ENCODE data around the gene DTNBP1.

Gene DTNBP1

GRCh38 chr6:15523679-15524630, 138.9 kb downstream of the DTNBP1 start:
- no peak for DNase-seq (ENCODE audit: extremely low read depth, low read depth)
- TF ChIP-seq, protein P1, sequence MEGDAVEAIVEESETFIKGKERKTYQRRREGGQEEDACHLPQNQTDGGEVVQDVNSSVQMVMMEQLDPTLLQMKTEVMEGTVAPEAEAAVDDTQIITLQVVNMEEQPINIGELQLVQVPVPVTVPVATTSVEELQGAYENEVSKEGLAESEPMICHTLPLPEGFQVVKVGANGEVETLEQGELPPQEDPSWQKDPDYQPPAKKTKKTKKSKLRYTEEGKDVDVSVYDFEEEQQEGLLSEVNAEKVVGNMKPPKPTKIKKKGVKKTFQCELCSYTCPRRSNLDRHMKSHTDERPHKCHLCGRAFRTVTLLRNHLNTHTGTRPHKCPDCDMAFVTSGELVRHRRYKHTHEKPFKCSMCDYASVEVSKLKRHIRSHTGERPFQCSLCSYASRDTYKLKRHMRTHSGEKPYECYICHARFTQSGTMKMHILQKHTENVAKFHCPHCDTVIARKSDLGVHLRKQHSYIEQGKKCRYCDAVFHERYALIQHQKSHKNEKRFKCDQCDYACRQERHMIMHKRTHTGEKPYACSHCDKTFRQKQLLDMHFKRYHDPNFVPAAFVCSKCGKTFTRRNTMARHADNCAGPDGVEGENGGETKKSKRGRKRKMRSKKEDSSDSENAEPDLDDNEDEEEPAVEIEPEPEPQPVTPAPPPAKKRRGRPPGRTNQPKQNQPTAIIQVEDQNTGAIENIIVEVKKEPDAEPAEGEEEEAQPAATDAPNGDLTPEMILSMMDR (IDR thresholded peaks at IDR 0.05; ENCODE audit: low read depth, low read length) = no peak

DNA sequence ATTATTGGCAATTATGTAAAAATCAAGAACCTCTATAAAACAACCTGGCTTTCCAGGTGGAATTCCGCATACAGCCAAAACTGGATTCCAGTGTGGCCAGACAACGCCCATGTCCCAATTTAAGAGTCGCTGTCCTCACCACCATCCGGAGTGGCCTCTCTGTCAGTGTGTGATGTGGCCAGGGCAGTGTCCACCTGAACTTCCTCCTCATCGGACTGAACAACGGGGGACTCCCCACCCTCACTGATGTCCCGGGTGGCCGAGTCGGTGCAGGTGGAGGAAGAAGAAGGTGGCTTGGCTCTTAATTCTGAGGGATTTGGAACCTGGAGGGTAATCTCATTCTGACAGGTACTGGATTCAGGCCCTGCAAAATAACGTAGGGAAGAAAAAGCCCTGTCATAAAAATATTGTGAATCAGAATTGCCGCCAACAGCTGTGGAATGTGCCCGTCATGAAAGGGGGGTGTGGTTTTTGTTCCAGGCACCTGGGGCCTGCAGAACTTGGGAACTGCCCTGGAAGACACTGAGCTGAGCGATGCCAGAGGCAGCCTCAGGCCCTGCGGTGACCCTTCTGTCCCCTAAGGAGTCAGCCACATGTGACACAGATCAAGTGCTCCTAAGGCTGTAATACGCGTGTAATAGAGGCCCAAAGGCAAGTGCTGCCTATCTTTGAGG, 139.8 kb downstream of the DTNBP1 start:
- no peak for DNase-seq (ENCODE audit: extremely low read depth, low read depth)
- TF ChIP-seq, protein P1 (IDR thresholded peaks at IDR 0.05; ENCODE audit: low read depth, low read length) = no peak

DNA sequence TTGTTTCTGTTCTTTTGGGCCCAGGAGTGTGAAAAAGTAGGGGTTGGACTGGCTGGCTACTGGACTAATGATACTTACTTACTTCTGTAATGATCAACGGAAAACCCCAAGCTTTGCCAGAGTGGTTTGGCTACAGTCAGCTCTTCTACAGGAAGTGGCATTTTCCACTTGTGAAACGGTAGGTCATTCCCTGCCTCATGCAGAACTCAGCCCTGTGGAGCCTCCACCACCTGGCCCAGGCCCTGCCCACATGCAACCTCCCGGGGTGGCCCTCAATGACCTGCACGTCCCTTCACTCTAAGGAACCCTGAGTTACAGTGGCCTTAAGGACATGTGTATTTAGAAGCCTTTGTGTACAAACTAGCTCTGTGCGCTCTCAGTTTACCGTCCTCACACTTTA, 140.4 kb downstream of the DTNBP1 start:
- TF ChIP-seq, protein P1 (IDR thresholded peaks at IDR 0.05; ENCODE audit: low read depth, low read length) = no peak
- DNase-seq (ENCODE audit: extremely low read depth, low read depth) = no peak

- no peak for DNase-seq (ENCODE audit: extremely low read depth, low read depth)
- TF ChIP-seq, protein P1 (IDR thresholded peaks at IDR 0.05; ENCODE audit: low read depth, low read length) = no peak
Observed at GRCh38 chr6:15522026-15522425, 140.8 kb downstream of the DTNBP1 start.

DNA sequence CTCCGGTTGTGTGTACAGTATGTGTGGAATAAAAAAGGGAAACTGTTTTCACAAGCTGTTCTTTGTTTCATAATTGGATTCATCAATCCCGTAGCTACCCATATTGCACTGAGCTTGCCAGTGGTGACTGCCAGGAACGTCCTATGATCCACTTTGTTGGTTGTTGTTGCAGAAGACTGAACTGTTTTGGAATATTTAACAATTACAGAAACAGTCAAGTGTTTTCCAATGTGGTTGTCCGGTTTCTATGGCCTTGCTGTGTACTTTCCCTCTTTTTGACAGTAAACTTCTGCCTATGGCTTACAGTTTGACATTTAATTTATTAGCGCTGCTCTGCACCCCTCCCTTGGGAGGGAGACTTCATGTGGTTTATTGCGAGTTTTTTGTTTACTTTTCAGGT, 141.2 kb downstream of the DTNBP1 start:
- DNase-seq (ENCODE audit: extremely low read depth, low read depth) = no peak
- TF ChIP-seq, protein P1 (IDR thresholded peaks at IDR 0.05; ENCODE audit: low read depth, low read length) = no peak

DNA sequence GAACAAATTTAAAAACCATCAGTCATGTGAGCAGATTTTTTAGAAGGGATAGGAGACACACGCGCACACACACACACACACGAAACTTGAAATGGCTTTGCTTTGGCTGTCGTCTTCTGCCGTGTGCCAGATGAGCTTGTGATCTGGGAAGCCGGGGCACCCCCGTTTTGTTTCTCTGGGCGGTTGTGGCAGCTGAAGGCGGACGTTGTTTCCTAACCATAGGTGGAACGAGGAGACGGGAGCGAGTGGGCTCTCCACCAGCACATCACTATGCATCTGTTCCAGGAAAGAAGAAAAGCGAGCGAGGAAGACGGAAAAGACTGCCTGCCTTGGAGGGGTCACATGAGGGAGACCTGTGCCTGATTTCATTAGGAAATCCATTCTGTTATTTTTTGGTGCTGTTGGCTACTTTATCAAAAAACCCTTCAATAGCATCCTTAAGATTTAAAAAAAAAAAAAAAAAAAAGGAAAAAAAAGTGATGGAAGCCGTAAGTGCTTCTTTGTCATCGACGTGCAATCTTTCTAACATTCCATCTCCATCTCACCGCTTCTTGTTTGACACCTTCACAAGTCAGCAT, 142.1 kb downstream of the DTNBP1 start:
- no peak for DNase-seq (ENCODE audit: extremely low read depth, low read depth)
- TF ChIP-seq, protein P1 (IDR thresholded peaks at IDR 0.05; ENCODE audit: low read depth, low read length) = no peak

GRCh38 chr6:15519681-15520080, 143.1 kb downstream of the DTNBP1 start:
- TF ChIP-seq, protein P1 (IDR thresholded peaks at IDR 0.05; ENCODE audit: low read depth, low read length) = no peak
- DNase-seq (ENCODE audit: extremely low read depth, low read depth) = no peak

Data from AG09319 (cell line).